H1 (cell line): Measurements from ENCODE around the gene ZNF407. TPM values are rescaled to one million over a fixed set of nuclear protein-coding genes. Genes with fewer than 3 reads are reported as not detected.

Experiments used
- CTCF ChIA-PET: fragments of 300-600 bp; sonication (Branson Sonifier 250); formaldehyde crosslinking; loops from one replicate; lab custom pipeline; 2021; ENCODE audit not compliant: partially characterized antibody; lab: Charles Lee
- POLR2A ChIA-PET: fragments of 300-600 bp; sonication (Branson Sonifier 250); formaldehyde crosslinking; loops from one replicate; lab custom pipeline; 2021; ENCODE audit warnings: inconsistent platforms; ENCODE audit not compliant: partially characterized antibody; lab: Charles Lee
- DNase-seq, 2 experiments: peaks; one replicate each; pipeline versions ENCODE4 v3.0.0 to v3.0.0-alpha.2; 2010 to 2022; ENCODE audit warnings: low spot score in 2 of 2, low read depth in 1 of 2, mixed read lengths in 1 of 2
- FAIRE-seq: peaks from 2 replicates; lab custom pipeline; 2011; peaks lifted over from hg19 to GRCh38; lab: Jason Lieb, UNC
- H2AFZ ChIP-seq: 2 replicates; pipeline ENCODE4 v1.8.1; 2012; ENCODE audit warnings: low read length, inconsistent platforms
- H2AK5ac ChIP-seq: 2 replicates; pipeline ENCODE4 v1.6.1; 2013; ENCODE audit warnings: low read depth, low read length
- H2BK120ac ChIP-seq: replicated peaks from 2 replicates; pipeline ENCODE3; 2013; ENCODE audit warnings: low read depth, low read length, inconsistent platforms
- H2BK12ac ChIP-seq: 2 replicates; pipeline ENCODE4 v1.6.1; 2013; ENCODE audit warnings: low read depth, low read length
- H2BK15ac ChIP-seq: 2 replicates; pipeline ENCODE4 v1.6.1; 2013; ENCODE audit warnings: low read length
- H2BK20ac ChIP-seq: 2 replicates; pipeline ENCODE4 v1.6.1; 2013; ENCODE audit warnings: low read length
- H2BK5ac ChIP-seq: 2 replicates; pipeline ENCODE4 v1.6.1; 2013; ENCODE audit warnings: low read depth, low read length
- H3K14ac ChIP-seq: 2 replicates; pipeline ENCODE4 v1.6.1; 2013; ENCODE audit warnings: inconsistent platforms; ENCODE audit not compliant: insufficient read length
- H3K18ac ChIP-seq: 2 replicates; pipeline ENCODE4 v1.6.1; 2013; ENCODE audit warnings: low read length; ENCODE audit errors: extremely low read depth
- H3K23ac ChIP-seq: 2 replicates; pipeline ENCODE4 v1.6.1; 2013; ENCODE audit warnings: inconsistent platforms; ENCODE audit not compliant: insufficient read length
- H3K23me2 ChIP-seq: 2 replicates; pipeline ENCODE4 v1.6.1; 2013; ENCODE audit warnings: low read depth, low read length
- H3K27ac ChIP-seq: 2 replicates; pipeline ENCODE4 v1.6.1; 2011; ENCODE audit warnings: low read depth, low read length, inconsistent platforms
- H3K27me3 ChIP-seq, 4 experiments: replicated peaks in 1 of 4; 1 replicate in 1 of 4; 2 replicates in 3 of 4; pipeline versions ENCODE4 v1.6.1 to v1.8.1; 2011 to 2013; ENCODE audit warnings: low read length in 3 of 4, mild to moderate bottlenecking in 3 of 4, inconsistent platforms in 2 of 4, mixed read lengths in 2 of 4, moderate library complexity in 1 of 4; ENCODE audit not compliant: control insufficient read depth in 3 of 4, insufficient read depth in 3 of 4; ENCODE audit errors: extremely low read depth in 1 of 4
- H3K36me3 ChIP-seq, 4 experiments: 2 replicates each; pipeline versions ENCODE4 v1.6.1 to v1.8.1; 2011 to 2013; ENCODE audit warnings: mild to moderate bottlenecking in 4 of 4, low read length in 3 of 4, moderate library complexity in 2 of 4, control low read depth in 1 of 4, inconsistent platforms in 1 of 4; ENCODE audit not compliant: insufficient read depth in 4 of 4, control insufficient read depth in 2 of 4
- H3K4ac ChIP-seq: replicated peaks from 2 replicates; pipeline ENCODE3; 2013; ENCODE audit warnings: low read length, low read depth, mixed read lengths, inconsistent platforms; ENCODE audit not compliant: insufficient read length
- H3K4me1 ChIP-seq, 4 experiments: replicated peaks in 1 of 4; 1 replicate in 1 of 4; 2 replicates in 3 of 4; pipeline versions ENCODE4 v1.6.1 to v1.8.1; 2011 to 2013; ENCODE audit warnings: low read length in 3 of 4, inconsistent platforms in 2 of 4, mixed read lengths in 1 of 4; ENCODE audit not compliant: insufficient read depth in 4 of 4, control insufficient read depth in 3 of 4
- H3K4me2 ChIP-seq, 2 experiments: 2 replicates each; pipeline versions ENCODE4 v1.6.1 to v1.8.1; 2011 to 2013; ENCODE audit warnings: low read depth in 2 of 2, low read length in 2 of 2, control low read depth in 1 of 2, inconsistent platforms in 1 of 2, mild to moderate bottlenecking in 1 of 2; ENCODE audit not compliant: insufficient read depth in 1 of 2
- H3K4me3 ChIP-seq, 4 experiments: fragments of 200-600, 300-600 bp in 1 of 4; sonication (generic), shearing (Covaris generic), sonication (Bioruptor Twin) in 1 of 4; 2 replicates each; pipeline versions ENCODE4 v1.5.1 to v1.8.1; 2011 to 2016; ENCODE audit warnings: low read length in 4 of 4, low read depth in 3 of 4, control low read depth in 2 of 4, inconsistent platforms in 2 of 4, mild to moderate bottlenecking in 2 of 4, mixed read lengths in 1 of 4, moderate library complexity in 1 of 4; ENCODE audit not compliant: insufficient read depth in 2 of 4; ENCODE audit errors: extremely low read depth in 1 of 4
- H3K56ac ChIP-seq: replicated peaks from 2 replicates; pipeline ENCODE3; 2013; ENCODE audit warnings: low read depth, mild to moderate bottlenecking, mixed read lengths, low read length, inconsistent platforms; ENCODE audit not compliant: insufficient read length
- H3K79me1 ChIP-seq: 2 replicates; pipeline ENCODE4 v1.6.1; 2013; ENCODE audit warnings: low read depth, low read length, control low read depth
- H3K79me2 ChIP-seq, 2 experiments: 2 replicates each; pipeline versions ENCODE4 v1.6.1 to v1.8.1; 2012 to 2013; ENCODE audit warnings: low read length in 2 of 2, mild to moderate bottlenecking in 2 of 2, inconsistent platforms in 1 of 2; ENCODE audit not compliant: insufficient read depth in 2 of 2, control insufficient read depth in 1 of 2
- H3K9ac ChIP-seq, 4 experiments: replicated peaks in 1 of 4; 1 replicate in 1 of 4; 2 replicates in 3 of 4; pipeline versions ENCODE4 v1.6.1 to v1.8.1; 2011 to 2013; ENCODE audit warnings: low read depth in 3 of 4, low read length in 3 of 4, control low read depth in 2 of 4, mild to moderate bottlenecking in 2 of 4, moderate library complexity in 2 of 4, inconsistent platforms in 1 of 4; ENCODE audit errors: extremely low read depth in 1 of 4
- H3K9me3 ChIP-seq, 2 experiments: 2 replicates each; pipeline versions ENCODE4 v1.6.1 to v1.8.1; 2012 to 2013; ENCODE audit warnings: mild to moderate bottlenecking in 2 of 2, moderate library complexity in 2 of 2, control low read depth in 1 of 2, inconsistent platforms in 1 of 2, low read depth in 1 of 2, low read length in 1 of 2, mixed read lengths in 1 of 2; ENCODE audit not compliant: insufficient read depth in 2 of 2
- H4K20me1 ChIP-seq, 2 experiments: replicated peaks in 1 of 2; 2 replicates each; pipeline versions ENCODE3 to v1.8.1; 2011 to 2013; ENCODE audit warnings: inconsistent platforms in 2 of 2, low read length in 2 of 2, mild to moderate bottlenecking in 1 of 2; ENCODE audit not compliant: insufficient read depth in 2 of 2, control insufficient read depth in 1 of 2
- H4K5ac ChIP-seq: 2 replicates; pipeline ENCODE4 v1.6.1; 2013; ENCODE audit warnings: low read length, low read depth, mixed read lengths, inconsistent platforms; ENCODE audit not compliant: insufficient read length
- H4K8ac ChIP-seq: 2 replicates; pipeline ENCODE4 v1.8.0; 2013; ENCODE audit warnings: mild to moderate bottlenecking, moderate library complexity, low read length, inconsistent platforms; ENCODE audit not compliant: insufficient read depth; ENCODE audit errors: extremely low read depth
- H4K91ac ChIP-seq: replicated peaks from 2 replicates; pipeline ENCODE3; 2013; ENCODE audit warnings: low read length, mixed read lengths, inconsistent platforms; ENCODE audit not compliant: insufficient read length
- CHD2 ChIP-seq: IDR thresholded peaks from 2 replicates; pipeline ENCODE4 v1.6.1; 2012; ENCODE audit warnings: low read length, improper control_type of control experiment
- GABPA ChIP-seq: IDR thresholded peaks from 2 replicates; pipeline ENCODE4 v1.6.1; 2011; ENCODE audit warnings: mild to moderate bottlenecking, low read length, moderate library complexity, borderline replicate concordance; ENCODE audit not compliant: insufficient read depth
- HDAC2 ChIP-seq, 2 experiments: fragments of 300-600 bp in 1 of 2; sonication (generic) in 1 of 2; IDR thresholded peaks; 2 replicates each; pipeline ENCODE4 v1.6.1; 2011 to 2012; ENCODE audit warnings: low read depth in 2 of 2, low read length in 2 of 2, mild to moderate bottlenecking in 2 of 2, moderate library complexity in 2 of 2, borderline replicate concordance in 1 of 2, inconsistent platforms in 1 of 2
- KDM4A ChIP-seq: IDR thresholded peaks from one replicate; pipeline ENCODE4 v1.7.1; 2012; ENCODE audit warnings: low read depth, mild to moderate bottlenecking, moderate library complexity, low read length, inconsistent platforms; ENCODE audit not compliant: severe bottlenecking
- POU5F1 ChIP-seq: IDR thresholded peaks from 2 replicates; pipeline ENCODE4 v1.6.1; 2011; ENCODE audit warnings: low read depth, mild to moderate bottlenecking, low read length, moderate library complexity
- SRF ChIP-seq: IDR thresholded peaks from 2 replicates; pipeline ENCODE4 v1.6.1; 2011; ENCODE audit warnings: mild to moderate bottlenecking, low read depth, low read length, moderate library complexity
- YY1 ChIP-seq: IDR thresholded peaks from 2 replicates; pipeline ENCODE4 v1.6.1; 2011; ENCODE audit warnings: low read depth, mild to moderate bottlenecking, low read length
- WGBS, 2 experiments: shearing (Covaris generic) in 1 of 2; methylation state at CpG; one replicate each; pipeline versions ENCODE4 v1.1.6 to v1.1.7; 2013 to 2015; ENCODE audit warnings: low lambda C conversion rate in 2 of 2, mixed read lengths in 2 of 2, inconsistent platforms in 1 of 2, low coverage in 1 of 2, missing lambda C conversion rate in 1 of 2; ENCODE audit not compliant: insufficient replicate concordance in 2 of 2, insufficient coverage in 1 of 2, insufficient read length in 1 of 2; ENCODE audit errors: extremely low coverage in 1 of 2, missing lambda C conversion rate in 1 of 2; 5-methylcytosine and 5-hydroxymethylcytosine counted together
- polyA plus RNA-seq, 7 experiments: library from polyadenylated mRNA; depleted of rRNA in 3 of 7; stranded (reverse) in 5 of 7; unstranded in 2 of 7; fragments of >200 nt in 5 of 7; fragments of 200-250 nt in 2 of 7; gene quantifications; 1 replicate in 5 of 7; 2 replicates in 1 of 7; 4 replicates in 1 of 7; pipeline versions ENCODE4 v1.2.1 to v1.2.3, GENCODE V29; 2011 to 2013; ENCODE audit warnings: missing spikeins in 2 of 7, mixed read lengths in 2 of 7
- total RNA-seq: library from RNA; stranded (reverse); fragmentation: NEBNext Ultra II Directional; extraction: Animal tissue kit (Norgen Biotek cat#: 25700); gene quantifications from 2 replicates; pipeline ENCODE4 v1.2.1, GENCODE V29; 2021

ZNF407 gene
- total and polyA plus RNA-seq, 2 of the 8 experiments (the other 6 are each of a cell fraction or from before 2014, with no cell fraction given), result 1.5 to 6.8 TPM

DNA sequence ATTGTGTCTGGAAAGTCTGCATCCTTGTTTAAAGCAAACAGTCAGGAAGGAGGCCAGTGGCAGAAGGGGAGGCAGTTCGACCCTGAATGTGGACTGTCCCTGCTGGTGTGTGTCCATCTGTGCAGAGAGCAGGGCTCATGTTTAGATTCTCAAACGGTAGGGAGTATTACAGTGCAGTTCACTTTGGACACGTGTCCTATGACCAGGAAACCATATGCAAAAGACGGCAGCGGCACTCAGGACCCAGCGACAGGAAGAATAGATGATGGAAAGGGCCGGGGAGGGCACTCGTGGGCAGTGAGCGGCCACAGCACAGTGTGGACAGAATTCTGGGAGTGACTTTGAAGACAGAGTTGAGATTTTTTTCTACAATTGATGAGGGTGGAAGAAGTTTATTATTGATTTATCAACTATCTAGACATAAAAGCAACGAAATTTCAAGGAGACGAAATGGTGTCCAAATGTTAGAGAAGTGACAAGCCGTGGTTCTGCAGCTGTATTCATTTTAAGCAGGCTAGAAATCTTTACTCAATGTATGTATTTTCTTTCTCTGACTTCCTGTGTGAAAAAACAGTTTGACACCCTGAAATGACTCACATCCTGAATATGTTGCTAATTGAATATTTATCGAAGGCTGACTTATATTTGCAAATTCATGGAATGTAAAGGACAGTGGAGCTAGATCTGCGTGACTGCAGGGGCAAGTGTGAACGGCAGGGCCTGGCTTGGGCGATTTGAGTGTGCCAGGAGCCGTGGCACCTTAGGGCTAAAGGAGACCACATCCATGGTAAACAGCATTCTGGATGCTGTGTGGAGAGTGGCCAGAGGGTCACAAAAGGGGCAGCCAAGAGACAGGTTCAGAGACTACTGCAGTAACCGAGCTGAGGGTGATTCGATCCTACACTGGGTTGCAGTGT lies 397.1 kb downstream of the ZNF407 start:
- no peak overlapping the region for H2BK20ac ChIP-seq
- peaks cover 0 to 3% (median 0%) of the 10 kb centered on the region in 4 experiments; a peak in 2 of 7 replicates for H3K4me1 ChIP-seq
- H4K8ac ChIP-seq, result no peak overlapping the region
- no peak overlapping the region for H3K18ac ChIP-seq
- H3K14ac ChIP-seq, result no peak overlapping the region
- ChIA-PET POLR2A (no interaction called here), CTCF (interaction anchor here (0.6 to 1.1 kb wide), 3 partner anchors 22 to 491 kb away, joined by 3 read pairs; no protein-coding TSS in a partner anchor)
- H3K4ac ChIP-seq, result no peak overlapping the region
- no peaks in the 10 kb centered on the region for H3K79me2 ChIP-seq
- no peak overlapping the region for H2BK120ac ChIP-seq
- no peak overlapping the region for H2BK12ac ChIP-seq
- no peaks in the 10 kb centered on the region for H3K79me1 ChIP-seq
- H4K5ac ChIP-seq, result no peak overlapping the region
- 89% methylated on average over 19 of the region's 19 CpGs; no CpG with 5 or more reads in 1 of the 2 experiments for WGBS, 2 experiments
- H3K23me2 ChIP-seq, result no peaks in the 10 kb centered on the region
- TF ChIP-seq CHD2 (no peak), KDM4A (no peak), YY1 (no peak), HDAC2 (IDR thresholded peaks at IDR 0.05; ENCODE audit: borderline replicate concordance in 1 of 2, low read depth in 2 of 2, low read length in 2 of 2) (no peak), POU5F1 (no peak), SRF (no peak), GABPA (no peak)
- no peak overlapping the region for H2AK5ac ChIP-seq
- no peak overlapping the region for H3K4me3 ChIP-seq
- H3K27ac ChIP-seq, result no peak overlapping the region
- no peaks in the 10 kb centered on the region for H4K20me1 ChIP-seq
- H3K9ac ChIP-seq, result no peak overlapping the region; a peak in 2 of 7 replicates
- H2AFZ ChIP-seq, result 0 out of 2 replicates have a peak overlapping the region, but pooled peaks have one; percentile 12
- DNase-seq (no peak), FAIRE-seq (no peak)
- no peaks in the 10 kb centered on the region for H3K27me3 ChIP-seq
- H4K91ac ChIP-seq, result no peak overlapping the region
- no peak overlapping the region for H3K56ac ChIP-seq
- H3K4me2 ChIP-seq, result no peak overlapping the region
- no peaks in the 10 kb centered on the region for H3K36me3 ChIP-seq
- no peaks in the 10 kb centered on the region for H3K9me3 ChIP-seq
- no peak overlapping the region for H2BK5ac ChIP-seq
- H3K23ac ChIP-seq, result no peak overlapping the region
- H2BK15ac ChIP-seq, result no peak overlapping the region
